GM21786 (cell line): ENCODE results near the gene SRRM3.
A peak's percentile ranks its signal among the peaks of the same experiment; 100 is the strongest.
"Not testable (repeated sequence)": the region's sequence is repeated elsewhere in the genome, so short reads cannot be mapped to it uniquely, and the experiment has no call there.

Source experiments
- ATAC-seq: cut with Tn5 transposase; IDR thresholded peaks from one replicate; pipeline ENCODE4 v1.9.1; 2021; ENCODE audit not compliant: unreplicated experiment

The SRRM3 gene

DNA sequence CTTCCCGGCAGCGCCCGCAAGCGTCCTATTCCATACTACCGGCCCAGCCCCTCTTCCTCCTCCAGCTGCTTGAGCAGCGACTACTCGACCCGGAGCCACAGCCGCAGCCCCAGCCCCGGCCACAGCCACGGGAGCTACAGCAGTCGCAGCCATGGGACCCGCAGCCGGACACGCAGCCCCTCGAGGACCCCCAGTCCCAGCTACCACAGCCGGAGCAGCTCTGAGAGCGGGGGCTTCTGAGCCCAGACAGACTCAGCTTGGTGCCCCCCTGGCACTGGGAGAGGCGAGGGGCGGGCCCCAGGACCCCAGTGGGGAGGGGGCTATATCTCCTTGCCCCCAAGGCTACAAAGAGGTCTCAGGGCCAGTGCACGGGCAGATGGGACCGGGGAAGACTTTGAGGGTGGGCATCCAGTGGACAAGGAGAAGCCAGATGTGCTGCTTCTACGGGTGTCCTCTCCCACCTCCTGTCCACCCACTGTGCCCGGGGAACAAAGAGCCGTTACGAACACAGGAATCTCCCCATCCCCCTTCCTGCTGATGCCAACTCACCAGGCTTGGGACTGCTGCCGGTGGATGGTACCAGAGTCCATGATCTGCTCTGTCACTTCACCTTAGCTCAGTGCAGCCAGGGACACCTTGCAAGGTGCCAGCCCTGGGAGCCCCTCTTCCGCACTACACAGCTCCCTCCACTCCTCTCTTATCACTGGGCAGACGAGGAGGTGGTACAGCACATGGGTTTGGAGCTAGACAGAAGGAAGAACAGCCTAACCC lies 84.1 kb downstream of the SRRM3 start:
- ATAC-seq, result no peak

DNA sequence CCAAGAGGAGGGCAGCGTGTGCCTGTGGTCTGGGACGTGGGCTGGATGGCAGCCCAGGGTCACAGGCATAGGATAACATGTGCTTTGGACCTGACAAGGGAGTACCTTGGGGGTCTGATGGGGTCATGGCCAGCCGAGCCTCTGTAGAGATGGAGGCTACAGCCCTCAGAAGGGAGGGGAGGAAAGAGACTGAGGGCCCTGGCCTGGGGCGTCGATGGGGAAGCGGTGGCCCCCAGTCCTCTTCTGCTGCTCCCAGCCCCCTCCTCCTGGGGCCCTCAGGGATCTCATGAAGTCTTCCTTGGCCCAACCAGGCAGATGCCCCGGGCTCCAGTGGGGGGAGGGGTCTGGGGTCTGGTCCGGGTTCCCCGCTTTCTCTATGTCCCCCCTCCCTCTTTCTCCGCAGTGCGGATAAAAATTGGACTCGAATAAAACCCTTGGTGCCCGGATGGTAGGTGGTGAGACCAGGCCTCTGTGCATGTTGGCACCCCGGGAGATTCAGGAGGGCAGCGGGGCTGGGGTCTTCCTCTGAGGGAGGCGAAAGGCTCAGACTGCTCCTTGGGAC lies 85.2 kb downstream of the SRRM3 start:
- ATAC-seq, result no peak

DNA sequence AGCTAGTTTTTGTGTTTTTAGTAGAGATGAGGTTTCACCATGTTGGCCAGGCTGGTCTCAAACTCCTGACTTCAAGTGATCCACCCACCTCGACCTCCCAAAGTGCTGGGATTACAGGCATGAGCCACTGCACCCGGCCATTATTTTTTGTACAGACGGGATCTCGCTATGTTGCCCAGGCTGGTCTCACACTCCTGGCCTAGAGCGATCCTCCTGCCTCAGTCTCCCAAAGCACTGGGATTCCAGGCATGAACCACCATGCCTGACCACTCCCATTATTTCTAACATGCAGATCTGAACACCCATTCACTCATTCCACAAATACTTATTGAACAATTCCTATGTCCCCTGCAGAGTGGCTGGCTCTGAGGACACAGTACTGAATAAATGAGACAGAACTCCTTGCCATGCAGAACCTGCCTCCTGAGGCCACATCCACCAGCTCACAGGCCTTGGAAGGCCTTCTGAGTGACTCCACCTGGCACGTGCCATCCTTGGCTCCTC lies 89.2 kb downstream of the SRRM3 start:
- not testable (repeated sequence) for ATAC-seq

DNA sequence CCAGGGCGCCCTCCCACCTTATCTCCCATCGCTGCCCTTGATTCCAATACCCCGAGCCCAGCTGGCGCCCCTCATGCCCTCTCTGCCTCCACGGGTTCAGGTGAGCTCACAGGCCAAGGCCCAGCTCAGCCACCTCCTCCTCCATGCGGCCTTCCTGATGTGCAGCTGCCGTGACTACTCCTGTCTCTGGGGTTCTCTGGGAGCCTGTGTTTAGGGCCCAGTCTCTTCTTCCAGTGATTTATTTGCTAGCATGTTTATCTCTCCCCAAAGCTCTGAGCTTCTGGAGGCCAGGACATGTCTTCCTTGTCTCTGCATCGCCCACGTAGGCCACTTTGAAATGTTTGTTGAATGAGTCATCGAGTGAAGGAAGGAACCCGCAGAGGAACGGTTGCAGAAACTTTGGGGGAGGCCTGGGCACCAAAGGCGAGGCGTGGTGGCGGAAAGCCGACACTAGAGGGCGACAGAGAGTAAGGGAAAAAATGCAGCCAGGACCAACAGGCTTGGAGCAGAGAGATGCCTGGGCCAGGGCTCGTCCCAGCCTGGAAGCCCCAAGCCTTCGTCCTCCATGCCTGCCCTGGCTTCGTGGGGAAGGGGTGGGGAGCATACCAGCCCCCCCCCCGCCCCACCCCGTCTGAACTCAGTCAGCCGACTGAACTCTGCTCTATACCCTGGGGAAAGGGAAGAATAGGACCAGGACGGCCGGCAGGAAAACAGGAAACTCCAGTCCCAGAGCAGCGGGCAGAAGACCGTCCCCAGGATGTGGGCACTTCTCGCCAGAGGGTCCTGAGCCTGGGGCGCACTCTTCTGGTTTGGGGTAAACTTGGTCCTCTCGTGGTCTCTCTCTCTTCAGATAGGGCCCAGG lies 89.9 kb downstream of the SRRM3 start:
- ATAC-seq, result peak; percentile 67

DNA sequence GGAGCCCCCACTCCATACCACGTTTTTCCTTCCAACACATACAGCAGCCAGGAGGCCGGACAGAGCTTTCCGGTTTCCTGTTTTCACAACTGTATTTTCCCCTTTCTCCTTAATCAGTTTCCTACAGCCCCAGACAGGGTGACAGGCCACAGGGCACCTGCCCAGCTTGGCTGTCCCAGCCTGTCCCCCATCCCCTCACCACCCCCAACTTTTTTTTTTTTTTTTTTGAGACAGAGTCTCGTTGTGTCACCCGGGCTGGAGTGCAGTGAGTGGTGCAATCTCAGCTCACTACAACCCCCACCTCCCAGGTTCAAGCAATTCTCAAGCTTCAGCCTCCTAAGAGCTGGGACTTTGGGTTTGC lies 90.5 kb downstream of the SRRM3 start:
- peak; percentile 19 for ATAC-seq

DNA sequence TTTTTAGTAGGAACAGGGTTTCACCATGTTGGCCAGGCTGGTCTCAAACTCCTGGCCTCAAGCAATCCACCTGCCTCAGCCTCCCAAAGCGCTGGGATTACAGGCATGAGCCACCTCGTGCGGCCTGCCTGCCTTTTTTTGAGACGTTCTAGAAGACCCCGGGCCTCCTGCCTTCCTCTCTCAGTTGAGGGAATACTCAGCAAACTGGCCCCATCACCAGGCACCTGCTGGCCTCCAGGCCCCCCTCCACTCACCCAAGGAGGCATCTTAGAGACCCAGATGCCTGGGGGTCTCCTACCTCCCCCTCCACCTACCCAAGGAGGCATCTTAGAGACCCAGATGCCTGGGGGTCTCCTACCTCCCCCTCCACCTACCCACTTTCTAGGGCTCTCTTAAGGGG lies 91.2 kb downstream of the SRRM3 start:
- not testable (repeated sequence) for ATAC-seq

DNA sequence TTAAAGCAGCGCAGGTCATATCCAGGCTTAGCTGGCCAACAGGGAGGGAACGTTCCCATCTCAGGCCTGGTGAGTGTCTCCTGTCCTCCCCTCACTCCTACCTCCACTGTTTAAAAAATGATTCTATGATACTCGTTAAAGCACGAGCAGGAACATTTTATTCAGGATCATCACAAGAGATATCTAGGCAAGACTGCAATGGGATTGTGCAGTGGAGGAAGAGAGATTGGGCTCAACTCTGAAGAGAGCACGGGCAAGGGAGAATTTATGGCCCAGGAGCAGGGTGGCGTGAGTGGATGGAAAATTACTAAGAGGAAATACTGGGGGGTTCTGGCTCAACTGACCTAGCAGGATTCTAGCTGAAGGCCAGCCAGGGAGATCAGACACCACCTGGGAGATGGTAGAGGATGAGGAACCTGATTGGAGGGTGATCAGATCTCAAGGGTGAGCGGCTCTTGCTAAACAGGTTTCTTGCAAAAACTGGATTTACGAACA lies 91.8 kb downstream of the SRRM3 start:
- no peak for ATAC-seq

DNA sequence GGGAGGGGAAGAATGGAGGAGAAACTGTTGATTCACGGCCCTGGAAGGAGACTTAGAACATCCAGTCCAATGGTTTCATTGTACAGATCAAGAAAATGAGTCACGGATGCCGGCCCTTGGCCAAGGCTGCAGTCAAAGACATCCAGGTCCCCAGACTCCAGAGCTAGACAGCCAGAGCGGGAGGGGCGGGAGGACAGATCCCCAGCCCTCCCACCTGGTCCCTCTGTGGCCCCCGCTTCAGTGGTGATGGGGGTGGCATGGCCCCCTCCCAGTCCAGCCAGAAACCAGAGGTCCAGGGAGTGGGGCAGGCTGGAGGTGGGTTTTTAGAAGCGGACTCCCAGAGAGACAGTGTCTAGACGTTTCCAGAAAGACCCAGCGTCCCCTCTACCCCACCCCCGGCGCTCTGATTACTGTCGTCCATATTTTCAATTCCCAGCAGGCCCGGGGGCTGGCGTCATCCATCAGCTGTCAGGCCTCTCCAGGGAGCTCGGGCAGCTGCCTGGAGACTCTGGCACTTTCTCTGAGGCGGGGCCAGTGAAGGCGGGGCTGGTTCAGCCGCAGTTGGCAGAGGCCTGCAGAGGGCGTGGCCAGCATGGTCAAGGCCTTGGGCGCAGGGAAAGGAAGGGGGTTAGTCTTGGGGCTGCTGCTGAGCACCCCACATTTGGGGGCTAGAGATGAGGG lies 92.8 kb downstream of the SRRM3 start:
- peak; percentile 56 for ATAC-seq

DNA sequence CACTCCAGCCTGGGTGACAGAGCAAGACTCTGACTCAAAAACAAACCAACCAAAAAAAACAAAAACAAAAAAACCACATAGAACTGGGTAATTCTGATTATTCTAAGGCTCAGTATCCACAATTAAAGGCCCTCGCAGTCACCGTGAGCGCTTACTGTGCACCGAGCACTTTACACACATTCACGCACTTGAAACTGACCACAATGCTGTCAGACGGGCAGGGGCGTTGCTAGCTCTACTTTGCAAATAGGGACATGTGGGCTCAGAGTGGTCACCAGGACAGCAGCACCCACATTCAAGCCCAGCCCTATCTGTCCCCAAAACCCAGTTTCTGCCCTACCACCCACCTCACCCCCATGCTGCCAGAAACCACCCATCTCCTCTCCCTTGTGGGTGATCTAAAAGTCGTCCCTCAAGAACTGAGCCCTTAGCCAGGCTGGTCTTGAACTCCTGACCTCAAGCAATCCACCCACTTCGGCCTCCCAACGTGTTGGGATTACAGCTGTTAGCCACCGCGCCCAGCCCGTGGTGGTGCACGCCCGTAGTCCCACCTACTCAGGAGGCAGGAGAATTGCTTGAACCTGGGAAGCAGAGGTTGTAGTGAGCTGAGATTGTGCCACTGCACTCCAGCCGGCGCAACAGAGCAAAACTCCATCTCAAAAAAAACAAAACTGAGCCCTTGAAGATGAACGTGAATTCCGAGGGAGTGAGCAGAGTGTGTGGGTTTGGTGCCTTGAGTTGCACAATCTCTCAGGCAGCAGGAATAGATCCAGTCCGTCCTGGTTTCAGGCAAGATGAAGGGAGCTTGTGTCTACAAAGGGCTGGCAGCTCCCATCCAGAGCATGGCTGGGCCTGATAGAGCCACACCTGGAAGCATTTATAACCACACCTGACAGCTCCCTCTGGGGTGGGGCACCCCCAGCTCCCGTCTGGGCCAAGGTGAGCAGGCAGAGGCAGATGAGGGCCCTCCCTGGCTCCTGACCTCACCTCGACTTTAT lies 95.3 kb downstream of the SRRM3 start:
- no peak for ATAC-seq

DNA sequence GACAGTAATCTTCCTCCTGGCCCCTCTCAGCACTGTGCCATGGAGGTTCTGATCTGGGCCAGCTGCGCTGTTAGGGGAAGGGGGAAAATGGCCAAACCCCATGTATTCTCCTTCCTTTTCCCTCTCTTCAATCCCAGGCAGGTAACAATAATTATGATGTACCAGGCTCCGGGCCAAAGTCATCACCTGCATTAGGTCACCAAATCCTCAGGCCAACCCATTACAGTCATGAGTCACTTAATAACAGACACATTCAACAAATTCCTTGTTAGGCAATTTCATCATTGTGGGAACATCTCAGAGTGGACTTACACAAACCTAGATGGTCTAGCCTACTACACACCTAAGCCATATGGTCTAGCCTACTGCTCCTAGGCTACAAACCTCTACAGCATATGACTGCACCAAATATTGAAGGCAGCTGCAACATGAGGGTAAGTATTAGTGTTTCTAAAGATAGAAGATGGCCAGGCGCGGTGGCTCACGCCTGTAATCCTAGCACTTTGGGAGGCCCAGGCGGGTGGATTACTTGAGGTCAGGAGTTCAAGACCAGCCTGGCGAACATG lies 98.6 kb downstream of the SRRM3 start:
- ATAC-seq, result no peak

DNA sequence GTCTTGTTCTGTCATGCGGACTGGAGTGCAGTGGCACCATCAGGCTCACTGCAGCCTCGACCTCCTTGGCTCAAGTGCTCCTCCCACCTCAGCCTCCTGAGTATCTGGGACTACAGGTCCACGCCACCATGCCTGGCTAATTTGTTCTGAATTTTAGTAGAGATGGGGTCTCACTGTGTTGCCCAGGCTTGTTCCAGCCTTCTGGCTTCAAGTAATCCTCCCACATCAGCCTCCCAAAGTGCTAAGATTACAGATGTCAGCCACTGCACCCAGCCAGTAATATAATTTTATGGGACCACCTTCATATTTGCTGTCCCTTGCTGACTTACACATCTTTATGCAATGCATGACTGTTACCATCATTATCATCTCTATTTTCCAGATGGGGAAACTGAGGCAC lies 99.3 kb downstream of the SRRM3 start:
- ATAC-seq, result no peak

DNA sequence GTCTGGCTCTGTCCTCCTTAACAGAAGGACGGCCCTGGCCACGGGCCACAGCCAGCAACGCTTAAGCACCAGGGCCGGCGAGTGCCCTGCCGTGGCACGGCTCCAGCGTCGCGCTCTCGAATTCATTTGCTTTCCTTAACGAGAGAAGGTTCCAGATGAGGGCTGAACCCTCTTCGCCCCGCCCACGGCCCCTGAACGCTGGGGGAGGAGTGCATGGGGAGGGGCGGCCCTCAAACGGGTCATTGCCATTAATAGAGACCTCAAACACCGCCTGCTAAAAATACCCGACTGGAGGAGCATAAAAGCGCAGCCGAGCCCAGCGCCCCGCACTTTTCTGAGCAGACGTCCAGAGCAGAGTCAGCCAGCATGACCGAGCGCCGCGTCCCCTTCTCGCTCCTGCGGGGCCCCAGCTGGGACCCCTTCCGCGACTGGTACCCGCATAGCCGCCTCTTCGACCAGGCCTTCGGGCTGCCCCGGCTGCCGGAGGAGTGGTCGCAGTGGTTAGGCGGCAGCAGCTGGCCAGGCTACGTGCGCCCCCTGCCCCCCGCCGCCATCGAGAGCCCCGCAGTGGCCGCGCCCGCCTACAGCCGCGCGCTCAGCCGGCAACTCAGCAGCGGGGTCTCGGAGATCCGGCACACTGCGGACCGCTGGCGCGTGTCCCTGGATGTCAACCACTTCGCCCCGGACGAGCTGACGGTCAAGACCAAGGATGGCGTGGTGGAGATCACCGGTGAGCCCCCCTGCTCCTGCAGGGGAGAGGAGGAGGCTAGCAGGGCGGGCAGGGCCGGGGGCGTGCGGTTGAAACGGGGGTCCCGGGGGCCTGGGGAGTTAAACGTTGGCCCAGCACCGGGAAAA lies 100.9 kb downstream of the SRRM3 start, which contains the start of gene HSPB1:
TSS of gene HSPB1 (plus strand) at position 327 of the 855 bp plus-strand sequence. CDS start at position 367, 40 bp downstream.
- peak; percentile 66 for ATAC-seq

DNA sequence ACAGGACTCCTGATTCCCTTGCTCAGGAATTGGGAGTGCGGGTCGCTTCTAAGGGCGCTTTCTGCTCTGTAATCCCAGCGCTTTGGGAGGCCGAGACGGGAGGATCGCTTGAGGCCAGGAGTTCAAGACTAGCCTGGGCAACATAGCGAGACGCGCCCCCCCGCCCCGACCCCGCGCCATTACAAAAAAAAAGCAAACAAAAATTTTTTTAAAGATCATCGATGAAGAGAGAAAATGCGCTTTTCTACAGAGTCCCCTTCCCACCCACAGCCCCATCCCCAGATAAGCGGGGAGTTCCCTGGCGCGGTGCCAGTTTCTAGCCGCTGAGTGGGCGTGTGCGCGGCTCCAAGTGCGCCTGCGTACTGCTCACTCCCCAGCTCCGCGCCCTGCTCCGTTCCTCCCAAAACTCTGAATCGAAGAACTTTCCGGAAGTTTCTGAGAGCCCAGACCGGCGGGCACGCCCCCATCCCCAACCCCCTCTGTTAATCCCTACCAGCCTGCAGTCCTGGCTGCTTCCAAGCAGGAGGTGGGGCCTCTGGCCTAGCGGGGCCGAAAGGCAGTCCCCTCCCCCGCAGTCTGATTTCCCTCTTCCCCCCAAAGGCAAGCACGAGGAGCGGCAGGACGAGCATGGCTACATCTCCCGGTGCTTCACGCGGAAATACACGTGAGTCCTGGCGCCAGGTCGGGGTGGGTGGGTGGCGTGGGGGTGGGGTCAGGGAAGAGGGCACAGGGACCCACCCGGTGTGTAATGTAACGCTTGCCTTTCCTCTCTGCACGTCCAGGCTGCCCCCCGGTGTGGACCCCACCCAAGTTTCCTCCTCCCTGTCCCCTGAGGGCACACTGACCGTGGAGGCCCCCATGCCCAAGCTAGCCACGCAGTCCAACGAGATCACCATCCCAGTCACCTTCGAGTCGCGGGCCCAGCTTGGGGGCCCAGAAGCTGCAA lies 101.8 kb downstream of the SRRM3 start:
- peak; percentile 37 for ATAC-seq

DNA sequence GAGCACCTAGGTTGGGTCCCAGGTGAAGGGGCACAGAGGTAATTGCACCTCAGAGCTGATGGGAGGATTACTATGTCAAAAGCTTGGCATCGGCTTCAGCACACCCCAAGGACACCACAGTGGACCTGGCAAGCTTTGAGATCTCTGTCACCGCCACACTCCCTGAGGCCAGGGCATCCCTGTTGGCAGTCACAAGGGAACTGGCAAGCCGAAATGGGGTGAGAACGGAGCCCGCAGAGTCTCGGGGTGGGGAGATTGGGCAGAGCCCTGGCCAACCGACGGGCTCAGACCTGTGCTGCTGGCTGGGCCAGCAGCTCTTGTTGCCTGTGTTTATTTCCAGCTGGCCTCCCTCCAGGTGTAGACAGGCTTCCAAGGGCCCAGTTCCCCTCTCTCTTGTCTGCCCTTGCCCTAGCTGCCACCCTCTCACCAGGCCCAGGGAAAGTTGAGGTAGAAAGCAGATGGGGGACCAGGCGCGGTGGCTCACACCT lies 103.2 kb downstream of the SRRM3 start:
- no peak for ATAC-seq

DNA sequence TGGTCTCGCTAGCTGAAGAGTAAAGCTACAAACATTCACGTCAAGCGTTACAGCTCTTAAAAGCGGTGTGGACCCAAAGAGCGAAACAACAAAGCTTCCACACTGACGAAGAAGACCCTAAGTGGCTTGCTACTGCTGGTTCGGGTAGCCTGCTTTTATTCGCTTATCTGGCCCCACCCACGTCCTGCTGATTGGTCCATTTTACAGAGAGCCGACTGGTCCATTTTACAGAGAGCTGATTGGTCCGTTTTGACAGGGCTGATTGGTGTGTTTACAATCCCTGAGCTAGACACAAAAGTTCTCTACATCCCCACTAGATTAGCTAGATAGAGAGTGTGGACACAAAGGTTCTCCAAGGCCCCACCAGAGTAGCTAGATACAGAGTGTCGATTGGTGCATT lies 107.2 kb downstream of the SRRM3 start:
- ATAC-seq, result not testable (repeated sequence)

DNA sequence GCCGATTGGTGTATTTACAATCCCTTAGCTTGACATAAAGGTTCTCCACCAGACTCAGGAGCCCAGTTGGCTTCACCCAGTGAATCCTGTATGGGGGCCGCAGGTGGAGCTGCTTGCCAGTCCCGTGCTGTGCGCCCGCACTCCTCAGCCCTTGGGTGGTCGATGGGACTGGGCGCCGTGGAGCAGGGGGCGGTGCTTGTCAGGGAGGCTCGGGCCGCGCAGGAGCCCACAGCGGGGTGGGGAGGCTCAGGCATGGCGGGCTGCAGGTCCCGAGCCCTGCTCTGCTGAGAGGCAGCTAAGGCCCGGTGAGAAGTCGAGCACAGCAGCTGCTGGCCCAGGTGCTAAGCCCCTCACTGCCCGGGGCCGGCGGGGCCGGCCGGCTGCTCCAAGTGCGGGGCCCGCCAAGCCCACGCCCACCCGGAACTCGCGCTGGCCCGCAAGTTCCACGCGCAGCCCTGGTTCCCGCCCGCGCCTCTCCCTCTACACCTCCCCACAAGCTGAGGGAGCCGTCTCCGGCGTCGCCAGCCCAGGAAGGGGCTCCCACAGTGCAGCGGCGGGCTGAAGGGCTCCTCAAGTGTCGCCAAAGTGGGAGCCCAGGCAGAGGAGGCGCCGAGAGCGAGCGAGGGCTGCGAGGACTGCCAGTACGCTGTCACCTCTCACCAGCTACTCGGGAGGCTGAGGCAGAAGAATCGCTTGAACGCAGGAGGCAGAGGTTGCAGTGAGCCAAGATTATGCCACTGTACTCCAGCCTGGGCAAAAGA lies 107.8 kb downstream of the SRRM3 start:
- ATAC-seq, result not testable (repeated sequence)
